CD14-positive monocyte (primary cell): ENCODE results near the gene GFM1. TPM values are rescaled to one million over a fixed set of nuclear protein-coding genes. Genes with fewer than 3 reads are reported as not detected.

ENCODE experiments used
- DNase-seq, 3 donors: peaks; one replicate each; pipeline ENCODE4 v3.0.0-alpha.2; 2011 to 2022
- H2AFZ ChIP-seq: 2 replicates; pipeline ENCODE4 v1.6.0; 2012; ENCODE audit warnings: mild to moderate bottlenecking, low read depth, low read length, inconsistent platforms; ENCODE audit not compliant: insufficient read depth, poor library complexity, severe bottlenecking
- H3K27ac ChIP-seq, 2 donors: 1 replicate in 1 of 2; 2 replicates in 1 of 2; pipeline ENCODE4 v1.5.1; 2012 to 2013; ENCODE audit warnings: low read length in 2 of 2, control low read depth in 1 of 2, inconsistent platforms in 1 of 2, low read depth in 1 of 2, mild to moderate bottlenecking in 1 of 2
- H3K27me3 ChIP-seq, 2 donors: one replicate each; pipeline versions ENCODE4 v1.6.0 to v1.6.1; 2011 to 2013; ENCODE audit warnings: low read length in 2 of 2; ENCODE audit not compliant: control insufficient read depth in 2 of 2, insufficient read depth in 2 of 2
- H3K36me3 ChIP-seq, 2 donors: replicated peaks in 1 of 2; 1 replicate in 1 of 2; 2 replicates in 1 of 2; pipeline versions ENCODE4 v1.5.1 to v1.6.1; 2012 to 2013; ENCODE audit warnings: low read length in 2 of 2, control low read depth in 1 of 2, inconsistent platforms in 1 of 2, mild to moderate bottlenecking in 1 of 2; ENCODE audit not compliant: insufficient read depth in 2 of 2, control insufficient read depth in 1 of 2
- H3K4me1 ChIP-seq, 2 donors: 1 replicate in 1 of 2; 2 replicates in 1 of 2; pipeline versions ENCODE4 v1.5.1 to v1.6.1; 2012 to 2013; ENCODE audit warnings: low read length in 2 of 2, control low read depth in 1 of 2, inconsistent platforms in 1 of 2, mild to moderate bottlenecking in 1 of 2, moderate library complexity in 1 of 2; ENCODE audit not compliant: insufficient read depth in 2 of 2, control insufficient read depth in 1 of 2
- H3K4me2 ChIP-seq: replicated peaks from 2 replicates; pipeline ENCODE3; 2012; ENCODE audit warnings: low read length, moderate library complexity, mild to moderate bottlenecking; ENCODE audit not compliant: poor library complexity, severe bottlenecking; ENCODE audit errors: extremely low read depth
- H3K4me3 ChIP-seq, 3 experiments: fragments of 200-600 bp in 1 of 3; sonication (generic) in 1 of 3; replicated peaks in 1 of 3; 1 replicate in 2 of 3; 2 replicates in 1 of 3; pipeline ENCODE4 v1.5.1; 2011 to 2013; ENCODE audit warnings: low read length in 3 of 3, mild to moderate bottlenecking in 3 of 3, control low read depth in 2 of 3, low read depth in 2 of 3, inconsistent platforms in 1 of 3, moderate library complexity in 1 of 3
- H3K79me2 ChIP-seq: 2 replicates; pipeline ENCODE4 v1.6.0; 2012; ENCODE audit warnings: mild to moderate bottlenecking, control low read depth, inconsistent platforms, low read length, moderate library complexity; ENCODE audit not compliant: insufficient read depth
- H3K9ac ChIP-seq: 2 replicates; pipeline ENCODE4 v1.6.0; 2017; ENCODE audit warnings: low read length, mild to moderate bottlenecking; ENCODE audit not compliant: insufficient read depth, poor library complexity, severe bottlenecking
- H3K9me3 ChIP-seq, 2 donors: replicated peaks in 1 of 2; 1 replicate in 1 of 2; 2 replicates in 1 of 2; pipeline versions ENCODE4 v1.5.1 to v1.6.1; 2012 to 2013; ENCODE audit warnings: low read length in 2 of 2, control low read depth in 1 of 2; ENCODE audit not compliant: control insufficient read depth in 1 of 2, insufficient read depth in 1 of 2
- H4K20me1 ChIP-seq: 2 replicates; pipeline ENCODE4 v1.6.0; 2012; ENCODE audit warnings: mild to moderate bottlenecking, low read length, control low read depth, moderate library complexity; ENCODE audit not compliant: insufficient read depth
- H3K27ac Mint-ChIP-seq, 7 donors: one replicate each; pipeline ENCODE4 v1.8.0; 2020; ENCODE audit warnings: mild to moderate bottlenecking in 7 of 7, mixed read lengths in 7 of 7, moderate library complexity in 6 of 7, inconsistent platforms in 2 of 7
- H3K27me3 Mint-ChIP-seq, 3 donors: one replicate each; pipeline ENCODE4 v1.8.0; 2021 to 2022; ENCODE audit warnings: low read depth in 3 of 3, mild to moderate bottlenecking in 3 of 3, mixed read lengths in 3 of 3, moderate library complexity in 3 of 3, inconsistent platforms in 1 of 3
- H3K36me3 Mint-ChIP-seq, 2 donors: one replicate each; pipeline ENCODE4 v1.8.0; 2020; ENCODE audit warnings: mixed read lengths in 2 of 2, inconsistent platforms in 1 of 2, mild to moderate bottlenecking in 1 of 2
- H3K4me1 Mint-ChIP-seq: one replicate; pipeline ENCODE4 v1.8.0; 2020; ENCODE audit warnings: mild to moderate bottlenecking, mixed read lengths
- H3K4me3 Mint-ChIP-seq, 2 donors: one replicate each; pipeline ENCODE4 v1.8.0; 2020; ENCODE audit warnings: mild to moderate bottlenecking in 2 of 2, mixed read lengths in 2 of 2, moderate library complexity in 1 of 2
- H3K9me3 Mint-ChIP-seq, 7 donors: one replicate each; pipeline ENCODE4 v1.8.0; 2020 to 2022; ENCODE audit warnings: mixed read lengths in 7 of 7, mild to moderate bottlenecking in 6 of 7, moderate library complexity in 6 of 7, inconsistent platforms in 2 of 7
- CTCF ChIP-seq: fragments of 200-600 bp; IDR thresholded peaks from one replicate; pipeline ENCODE4 v1.8.0; 2022; ENCODE audit warnings: antibody characterized with exemption, mild to moderate bottlenecking
- WGBS: methylation state at CpG from one replicate; pipeline ENCODE4 v1.1.5; 2013; ENCODE audit warnings: missing lambda C conversion rate; ENCODE audit not compliant: insufficient coverage; 5-methylcytosine and 5-hydroxymethylcytosine counted together
- intact Hi-C, 2 donors: fragments of 100-400 bp; cut with micrococcal nuclease; formaldehyde crosslinking; loops; one replicate each; pipeline versions ENCODE4 v1.15.0 to v1.15.1; 2023
- polyA plus RNA-seq, 3 donors: library from polyadenylated mRNA; depleted of rRNA in 1 of 3; unstranded in 2 of 3; stranded (reverse) in 1 of 3; fragments of 300-500 nt in 2 of 3; fragments of >200 nt in 1 of 3; fragmentation: Illumina TruSeq in 2 of 3; gene quantifications; 1 replicate in 2 of 3; 2 replicates in 1 of 3; pipeline ENCODE4 v1.2.3, GENCODE V29; 2012 to 2021
- small RNA-seq: library from RNA; depleted of rRNA; stranded (forward); fragments of <200 nt; gene quantifications from one replicate; pipeline ENCODE3, GENCODE V24; 2012; ENCODE audit warnings: low read depth; ENCODE audit not compliant: insufficient read length

The GFM1 gene
- polyA plus RNA-seq, 3 donors: 11.2 to 21.3 (median 18.5) TPM

- H3K27ac Mint-ChIP-seq: no peak overlapping the region
- H3K36me3 Mint-ChIP-seq: peaks cover 0 to 5% of the 10 kb centered on the region in 2 donors
- no peak for TF ChIP-seq CTCF
These were observed 94.8 kb downstream of the GFM1 start for GRCh38 chr3:158739078-158739477.

GRCh38 chr3:158739661-158740060, 95.3 kb downstream of the GFM1 start:
- intact Hi-C loops: no loop called here
- no CpG with 5 or more reads among the region's 3 CpGs for WGBS
- no peaks in the 10 kb centered on the region for H3K79me2 ChIP-seq
- H4K20me1 ChIP-seq: no peaks in the 10 kb centered on the region
- H3K9me3 Mint-ChIP-seq: peaks cover 3 to 12% (median 7%) of the 10 kb centered on the region in 7 donors
- H3K4me3 Mint-ChIP-seq: no peak overlapping the region
- no peak overlapping the region for H2AFZ ChIP-seq
- no peak overlapping the region for H3K4me2 ChIP-seq
- no peaks in the 10 kb centered on the region for H3K27me3 ChIP-seq
- H3K27me3 Mint-ChIP-seq: peaks cover 0 to 8% (median 2%) of the 10 kb centered on the region in 3 donors
- no peak overlapping the region for H3K27ac Mint-ChIP-seq
- no peaks in the 10 kb centered on the region for H3K36me3 ChIP-seq
- H3K4me3 ChIP-seq: no peak overlapping the region
- peaks cover 3% of the 10 kb centered on the region for H3K4me1 Mint-ChIP-seq
- H3K9ac ChIP-seq: no peak overlapping the region
- H3K27ac ChIP-seq: no peak overlapping the region
- peaks cover 0 to 6% of the 10 kb centered on the region in 2 donors for H3K36me3 Mint-ChIP-seq
- peaks cover 4 to 7% of the 10 kb centered on the region in 2 donors for H3K9me3 ChIP-seq
- H3K4me1 ChIP-seq: no peaks in the 10 kb centered on the region
- no peak for TF ChIP-seq CTCF
- DNase-seq: no peak

More at GRCh38 chr3:158739078-158739477, 94.8 kb downstream of the GFM1 start:
- H3K4me3 ChIP-seq: no peak overlapping the region
- no peaks in the 10 kb centered on the region for H3K36me3 ChIP-seq
- H4K20me1 ChIP-seq: no peaks in the 10 kb centered on the region
- no peak for DNase-seq
- H3K4me1 ChIP-seq: no peaks in the 10 kb centered on the region
- intact Hi-C loops: no loop called here
- no peaks in the 10 kb centered on the region for H3K79me2 ChIP-seq
- 77% methylated on average over 1 of the region's 4 CpGs for whole genome bisulfite sequencing
- peaks cover 4 to 7% of the 10 kb centered on the region in 2 donors for H3K9me3 ChIP-seq
- peaks cover 0 to 8% (median 6%) of the 10 kb centered on the region in 3 donors for H3K27me3 Mint-ChIP-seq
- H3K27ac ChIP-seq: no peak overlapping the region
- no peak overlapping the region for H3K9ac ChIP-seq
- peaks cover 3% of the 10 kb centered on the region for H3K4me1 Mint-ChIP-seq
- H3K4me2 ChIP-seq: no peak overlapping the region
- no peak overlapping the region for H2AFZ ChIP-seq
- no peaks in the 10 kb centered on the region for H3K27me3 ChIP-seq
- H3K9me3 Mint-ChIP-seq: peaks cover 3 to 15% (median 7%) of the 10 kb centered on the region in 7 donors
- H3K4me3 Mint-ChIP-seq: no peak overlapping the region

Small RNA genes within 50 kb of the gene (small RNA-seq; reads per million reads assigned to genes)
- gene AC025033.1 (not detected), gene AC080013.6 (not detected)

Other genes with a start within 250 kb of the GFM1 start
- gene MLF1, start 73.3 kb upstream of the GFM1 start, polyA plus RNA-seq: under 1 TPM; 0.17 to 0.43 (median 0.41) TPM
- gene LXN, start 28.1 kb downstream of the GFM1 start, polyA plus RNA-seq: 10 to 100 TPM in 1 of 3 donors, 1 to 10 TPM in 2; 2.6 to 10.0 (median 7.6) TPM
- gene RARRES1, start 87.9 kb downstream of the GFM1 start, polyA plus RNA-seq: not detected
- gene MFSD1, start 157.5 kb downstream of the GFM1 start, polyA plus RNA-seq: 100 to 1,000 TPM; 110 to 262 (median 225) TPM